OCI-LY7 (cell line): ENCODE measurements around the gene MRI1.

Experiments
- CTCF ChIP-seq: fragments of 200-600 bp; sonication (generic); conservative IDR thresholded peaks from 2 replicates; pipeline ENCODE4 v1.5.1; 2014; ENCODE audit warnings: mild to moderate bottlenecking, antibody characterized with exemption, low read length, moderate library complexity, mixed read lengths
- EZH2phosphoT487 ChIP-seq: fragments of 200-600 bp; sonication (generic); IDR thresholded peaks from 2 replicates; pipeline ENCODE4 v1.6.1; 2018; ENCODE audit warnings: low read depth, borderline replicate concordance, mild to moderate bottlenecking, mixed run types, antibody characterized with exemption, low read length, moderate library complexity, mixed read lengths

DNA sequence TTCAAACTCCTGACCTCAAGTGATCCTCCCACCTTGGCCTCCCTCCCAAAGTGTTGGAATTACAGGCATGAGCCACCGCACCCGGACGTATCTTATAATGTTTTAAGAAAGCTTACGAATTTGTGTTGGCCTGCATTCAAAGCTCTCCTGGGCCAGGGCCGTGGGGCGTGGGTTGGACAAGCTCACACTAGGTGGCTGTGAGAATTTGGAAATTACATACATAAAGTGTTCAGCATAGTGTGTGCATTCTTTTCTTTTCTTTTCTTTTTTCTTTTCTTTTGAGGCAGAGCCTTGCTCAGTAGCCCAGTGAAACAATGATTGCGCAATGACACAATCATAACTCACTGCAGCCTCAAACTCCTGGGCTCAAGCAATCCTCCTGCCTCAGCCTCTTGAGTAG lies 33.5 kb downstream of the MRI1 start:
- TF ChIP-seq CTCF: no peak
- TF ChIP-seq EZH2phosphoT487: no peak
